Ramos (cell line): ENCODE measurements around the gene SLC22A2.
"Not testable (repeated sequence)": the region's sequence is repeated elsewhere in the genome, so short reads cannot be mapped to it uniquely, and the experiment has no call there.

Source experiments
- in situ Hi-C: fragments of 300-500 bp; cut with MboI; formaldehyde crosslinking; loops from one replicate; pipeline ENCODE4 v1.14.3; 2022; ENCODE audit warnings: low sequenced_read_pairs; ENCODE audit not compliant: unreplicated experiment

Gene SLC22A2

GRCh38 chr6:160258346-160259142 lies at the start of gene SLC22A2:
Gene SLC22A2 (minus strand): TSS chr6:160258821. CDS start chr6:160258757, 64 bp downstream.
- in situ Hi-C loops: no loop called here

DNA sequence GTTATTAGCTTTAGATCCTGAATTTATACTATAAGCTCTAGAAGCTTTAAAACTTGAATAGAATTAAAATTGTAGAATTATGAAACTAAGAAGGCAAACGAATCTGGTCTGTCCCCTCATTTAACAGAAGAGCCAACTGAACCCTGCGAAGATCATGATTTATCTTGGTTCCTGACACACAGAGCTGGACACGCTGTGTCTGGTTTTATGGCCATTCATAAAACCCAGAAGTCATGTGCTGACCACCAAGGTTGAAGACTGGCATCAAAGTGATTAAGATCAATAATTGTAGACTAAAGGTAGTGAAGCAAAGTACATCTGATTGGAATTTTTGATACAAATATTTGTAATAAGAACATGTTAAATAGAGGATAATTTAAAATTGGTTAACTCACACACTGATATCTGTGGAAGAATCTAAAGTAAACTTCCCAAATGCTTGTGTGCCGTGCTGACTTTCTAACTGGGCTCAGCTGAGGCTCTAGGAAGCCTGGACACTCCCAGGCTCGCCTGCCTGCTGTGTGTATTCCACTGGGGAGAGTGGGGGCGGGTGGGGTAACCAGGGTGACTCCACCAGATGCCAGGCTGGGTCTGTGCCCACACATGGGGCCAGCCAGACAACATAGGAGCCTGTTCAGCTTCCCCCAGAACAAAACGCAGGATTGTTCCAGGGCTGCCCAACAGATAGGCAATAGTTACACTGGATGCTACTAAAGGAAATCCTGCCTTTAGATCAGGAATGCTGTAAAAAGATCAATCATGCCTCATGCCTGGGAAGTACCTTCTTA lies 47.5 kb upstream of the SLC22A2 start:
- in situ Hi-C loops: no loop called here

- in situ Hi-C loops: no loop called here
Measured at GRCh38 chr6:160303806-160304205, 45.2 kb upstream of the SLC22A2 start.

DNA sequence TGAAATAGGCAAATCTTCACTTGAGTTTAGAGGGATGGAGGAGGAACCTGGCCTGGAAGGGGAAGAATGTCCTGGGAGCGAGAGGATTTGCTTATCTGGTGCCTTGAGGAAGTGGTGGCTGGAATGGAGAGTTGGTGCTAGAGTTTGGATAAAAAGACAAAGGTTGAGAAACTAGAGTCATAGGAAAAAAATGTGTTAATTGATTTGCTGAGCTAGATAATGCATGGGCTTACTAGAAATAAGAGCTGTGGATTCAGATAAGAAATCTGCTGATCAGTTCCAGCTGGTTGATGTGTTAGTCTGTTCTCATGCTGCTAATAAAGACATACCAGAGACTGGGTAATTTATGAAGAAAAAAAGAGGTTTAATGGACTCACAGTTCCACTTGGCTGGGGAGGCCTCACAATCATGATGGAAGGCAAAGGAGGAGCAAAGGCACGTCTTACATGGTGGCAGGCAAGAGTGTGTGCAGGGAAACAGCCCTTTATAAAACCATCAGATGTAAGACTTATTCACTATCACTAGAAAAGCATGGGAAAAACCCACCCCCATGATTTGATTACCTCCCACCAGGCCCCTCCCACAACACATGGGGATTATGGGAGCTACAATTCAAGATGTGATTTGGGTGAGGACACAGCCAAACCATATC lies 43.9 kb upstream of the SLC22A2 start:
- in situ Hi-C loops: not testable (repeated sequence)

DNA sequence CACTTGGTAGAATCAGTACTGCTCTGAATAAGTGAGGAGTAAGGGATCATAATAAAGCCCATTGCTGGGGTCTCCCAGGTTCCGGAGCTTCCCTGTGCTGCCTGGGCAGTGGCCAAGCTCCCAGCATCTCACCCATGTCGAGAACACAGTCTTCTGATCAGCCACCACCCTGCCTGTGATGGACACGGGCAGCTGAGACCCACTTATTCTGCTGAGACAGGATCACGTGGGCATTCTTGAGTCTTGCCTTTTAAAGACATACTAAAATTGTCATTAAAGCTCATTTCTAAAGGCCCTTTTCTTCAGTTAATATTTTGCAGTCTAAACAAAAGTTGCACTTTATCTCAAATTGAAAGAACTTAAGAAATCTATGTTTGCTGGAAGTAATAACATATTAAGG lies 42.7 kb upstream of the SLC22A2 start:
- in situ Hi-C loops: no loop called here

GRCh38 chr6:160300076-160300695 lies 41.6 kb upstream of the SLC22A2 start:
- in situ Hi-C loops: no loop called here

- in situ Hi-C loops: no loop called here
Measured at GRCh38 chr6:160299559-160299958, 40.9 kb upstream of the SLC22A2 start.

GRCh38 chr6:160298121-160298520 lies 39.5 kb upstream of the SLC22A2 start:
- in situ Hi-C loops: no loop called here

DNA sequence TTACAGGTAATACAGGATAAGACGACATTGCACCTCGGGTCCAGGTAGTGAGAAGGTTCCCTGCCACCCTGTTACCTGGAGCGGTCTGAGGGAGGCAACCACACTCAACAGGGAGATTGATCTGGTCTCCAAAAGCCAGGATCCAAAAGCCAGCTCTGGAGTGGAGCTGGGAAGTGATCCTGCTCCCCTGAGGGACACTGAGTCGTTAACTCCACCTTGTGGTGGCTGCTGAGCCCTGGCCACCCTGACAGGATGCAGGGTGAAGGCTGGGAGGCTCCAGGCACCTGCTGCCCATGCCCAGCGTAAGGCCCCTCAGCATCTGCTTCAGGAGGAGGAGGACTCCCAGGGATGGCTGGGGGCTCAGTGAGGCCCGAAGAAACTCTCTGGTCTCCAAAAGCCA lies 38.7 kb upstream of the SLC22A2 start:
- in situ Hi-C loops: no loop called here

- in situ Hi-C loops: no loop called here
Measured at GRCh38 chr6:160293844-160294243, 35.2 kb upstream of the SLC22A2 start.

DNA sequence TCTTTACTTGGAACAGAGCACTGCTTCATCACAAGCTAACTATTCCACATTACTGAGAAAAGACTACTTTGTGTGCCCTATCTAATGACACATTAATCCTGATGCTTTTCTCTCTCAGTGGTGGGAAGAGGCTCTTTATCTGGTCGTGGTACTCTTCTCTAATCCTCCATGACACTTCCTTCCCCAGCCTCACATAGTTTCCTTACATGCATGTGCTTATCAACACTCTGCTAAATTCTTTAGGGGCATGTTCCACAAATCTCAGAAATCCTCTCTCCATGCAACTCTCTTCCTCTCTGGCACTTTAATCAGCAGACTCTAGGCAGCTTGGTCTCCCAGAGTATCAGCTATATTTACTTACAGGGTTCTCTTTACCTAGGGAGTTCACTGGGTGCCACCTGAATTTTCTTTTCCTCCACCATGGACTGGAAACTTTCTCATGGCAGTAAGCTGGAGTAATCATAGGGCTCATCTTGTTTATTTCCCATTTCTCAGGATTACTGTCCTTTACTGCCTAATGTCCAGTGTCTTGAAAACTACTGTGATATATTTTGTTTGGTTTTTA lies 27.0 kb upstream of the SLC22A2 start:
- in situ Hi-C loops: no loop called here

DNA sequence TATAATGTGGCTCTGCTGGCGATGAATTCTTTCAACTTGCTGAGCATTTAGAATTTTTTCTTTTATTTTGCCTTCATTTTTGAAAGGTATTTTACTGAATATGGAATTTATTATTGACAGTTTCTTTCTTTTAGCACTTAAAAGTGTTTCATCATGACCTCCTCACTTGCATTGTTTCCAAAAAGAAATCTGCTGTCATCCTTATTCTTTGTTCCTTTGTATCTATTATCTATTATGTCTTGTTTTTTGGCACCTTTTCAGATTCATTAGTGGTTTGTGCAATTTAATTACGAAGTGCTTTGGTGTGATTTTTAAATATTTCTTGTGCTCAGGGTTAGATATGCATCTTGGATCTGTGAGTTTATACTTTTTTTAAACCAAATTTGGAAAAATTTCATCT lies 26.0 kb upstream of the SLC22A2 start:
- in situ Hi-C loops: no loop called here

- in situ Hi-C loops: no loop called here
Measured at GRCh38 chr6:160282444-160282843, 23.8 kb upstream of the SLC22A2 start.

DNA sequence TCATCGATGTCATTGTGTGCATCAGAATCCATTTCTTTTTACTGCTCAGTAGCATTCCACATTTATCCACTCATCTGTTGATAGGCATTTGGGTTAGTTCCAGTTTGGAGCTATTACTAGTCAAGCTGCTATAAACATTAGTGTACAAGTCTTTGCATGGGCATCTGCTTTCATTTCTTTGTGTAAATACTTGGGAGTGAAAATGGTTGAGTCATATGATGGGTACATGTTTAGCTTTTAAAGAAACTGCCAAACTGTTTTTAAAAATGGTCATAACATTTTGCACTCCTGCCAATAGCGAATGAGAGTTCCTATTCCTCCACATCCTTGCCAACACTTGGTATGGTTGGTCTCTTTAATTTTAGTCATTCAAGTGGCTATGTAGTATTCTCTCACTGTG lies 21.2 kb upstream of the SLC22A2 start:
- in situ Hi-C loops: no loop called here

- in situ Hi-C loops: no loop called here
Measured at GRCh38 chr6:160278786-160279310, 20.2 kb upstream of the SLC22A2 start.

GRCh38 chr6:160278311-160278710 lies 19.7 kb upstream of the SLC22A2 start:
- in situ Hi-C loops: no loop called here

DNA sequence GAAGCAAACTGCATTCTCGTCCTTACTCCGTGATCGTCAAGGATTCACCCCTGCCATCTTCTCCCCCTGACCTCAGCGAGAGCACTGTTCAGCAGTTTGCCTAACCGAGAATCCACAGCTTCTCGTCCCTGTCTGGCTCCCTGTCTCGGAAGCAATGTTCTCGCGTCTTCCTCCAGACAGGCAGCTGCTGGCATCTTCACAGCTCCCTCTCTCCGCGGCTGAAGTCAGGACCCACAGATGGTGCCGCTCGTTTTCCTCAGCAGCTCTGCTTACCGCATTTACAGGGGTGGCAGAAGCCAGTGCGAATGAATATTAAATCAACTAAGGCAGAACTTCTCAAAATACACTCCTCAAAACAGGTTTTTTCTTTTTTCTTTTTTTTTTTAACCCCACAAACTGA lies 18.9 kb upstream of the SLC22A2 start:
- in situ Hi-C loops: no loop called here

DNA sequence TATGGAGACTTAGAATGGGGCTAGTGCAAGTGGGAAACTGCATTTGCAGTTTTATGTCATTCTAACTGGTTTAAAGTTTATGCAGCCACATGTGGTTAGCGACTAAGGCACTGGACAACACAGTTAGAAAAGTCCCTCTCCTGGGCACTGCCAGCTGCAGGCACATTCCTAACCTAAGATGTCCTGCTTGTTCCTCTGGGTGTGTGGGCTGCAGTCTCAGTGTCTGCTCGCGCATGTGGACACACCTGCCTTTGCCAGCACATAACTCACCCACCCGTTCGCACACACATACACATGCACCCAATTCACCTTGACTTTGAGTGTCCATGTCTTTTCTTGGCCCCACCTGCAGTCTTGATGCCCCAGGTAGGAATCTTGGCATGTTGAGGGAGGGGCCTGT lies 18.5 kb upstream of the SLC22A2 start:
- in situ Hi-C loops: no loop called here

- in situ Hi-C loops: no loop called here
Measured at GRCh38 chr6:160276126-160276525, 17.5 kb upstream of the SLC22A2 start.

DNA sequence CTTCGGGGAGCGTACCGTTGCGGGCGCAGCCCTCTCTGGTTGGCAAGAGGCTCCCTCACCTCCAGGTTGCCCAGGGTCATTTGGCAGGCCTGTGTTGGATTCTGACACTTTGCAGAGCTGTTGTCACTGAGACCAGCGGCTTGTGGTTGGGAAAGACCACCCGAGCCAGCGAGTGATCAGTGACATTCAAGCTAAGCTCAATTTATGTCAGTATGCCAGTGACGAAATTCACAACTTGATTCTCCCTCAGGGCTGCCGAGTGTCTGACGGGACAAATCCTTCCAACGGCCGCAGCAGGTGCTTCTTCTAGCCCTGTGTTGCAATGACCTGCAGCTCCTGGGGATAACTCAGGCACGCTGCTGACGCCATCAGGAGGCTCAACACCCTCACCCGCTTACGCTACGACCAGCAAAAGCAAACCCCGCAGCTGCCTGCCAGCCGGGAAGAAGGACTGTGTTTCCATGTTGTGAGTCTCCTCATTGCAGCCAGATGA lies 16.9 kb upstream of the SLC22A2 start:
- in situ Hi-C loops: no loop called here
